VCaP (cell line): ENCODE data around the gene HEXD.

Experiments used
- H3K27ac ChIP-seq: fragments of 450-650 bp; 2 replicates; pipeline ENCODE4 v1.5.1; 2017
- TF ChIP-seq, protein P1 (sequence below): fragments of 450-650 bp; conservative IDR thresholded peaks from 2 replicates; pipeline ENCODE4 v1.5.1; 2017; ENCODE audit warnings: mild to moderate bottlenecking, moderate library complexity

The HEXD gene

DNA sequence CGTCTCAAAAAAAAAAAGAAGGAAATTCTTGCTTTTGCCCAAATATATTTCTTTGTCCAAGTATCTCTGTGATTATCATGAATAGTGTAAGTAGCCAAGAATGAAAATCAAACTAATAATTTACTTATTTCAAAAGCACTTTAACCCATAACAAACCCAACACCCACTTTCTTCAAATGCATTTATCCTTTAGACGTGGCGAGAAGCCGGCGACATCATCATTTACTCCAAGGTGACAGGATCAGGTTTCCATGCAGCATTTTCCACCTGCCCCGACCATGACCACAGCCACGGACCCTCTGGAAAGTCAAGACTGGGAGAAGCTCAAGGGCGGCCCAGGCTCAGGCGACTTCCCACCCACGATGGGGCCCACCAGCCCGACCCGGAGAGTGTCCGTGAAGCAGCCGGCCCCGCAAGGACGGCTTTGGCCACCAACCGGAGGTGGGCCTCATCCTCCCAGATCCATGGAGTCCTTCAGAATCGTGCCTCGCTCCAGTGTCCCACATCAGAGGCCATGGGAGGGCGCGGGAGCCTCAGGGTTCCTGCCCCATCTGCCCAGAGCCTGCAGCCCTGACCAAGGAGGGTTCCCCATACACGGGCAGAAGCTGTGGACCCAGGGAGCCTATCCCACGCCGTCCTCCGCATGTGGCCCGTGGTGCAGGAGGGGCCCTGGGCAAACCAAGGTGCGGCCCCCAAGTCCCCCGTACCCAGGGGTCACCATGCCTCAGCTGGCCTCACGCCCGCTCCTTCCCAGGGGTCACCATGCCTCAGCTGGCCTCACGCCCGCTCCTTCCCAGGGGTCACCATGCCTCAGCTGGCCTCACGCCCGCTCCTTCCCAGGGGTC lies 27.9 kb upstream of the HEXD start:
- no peak overlapping the region for H3K27ac ChIP-seq
- TF ChIP-seq, protein P1, sequence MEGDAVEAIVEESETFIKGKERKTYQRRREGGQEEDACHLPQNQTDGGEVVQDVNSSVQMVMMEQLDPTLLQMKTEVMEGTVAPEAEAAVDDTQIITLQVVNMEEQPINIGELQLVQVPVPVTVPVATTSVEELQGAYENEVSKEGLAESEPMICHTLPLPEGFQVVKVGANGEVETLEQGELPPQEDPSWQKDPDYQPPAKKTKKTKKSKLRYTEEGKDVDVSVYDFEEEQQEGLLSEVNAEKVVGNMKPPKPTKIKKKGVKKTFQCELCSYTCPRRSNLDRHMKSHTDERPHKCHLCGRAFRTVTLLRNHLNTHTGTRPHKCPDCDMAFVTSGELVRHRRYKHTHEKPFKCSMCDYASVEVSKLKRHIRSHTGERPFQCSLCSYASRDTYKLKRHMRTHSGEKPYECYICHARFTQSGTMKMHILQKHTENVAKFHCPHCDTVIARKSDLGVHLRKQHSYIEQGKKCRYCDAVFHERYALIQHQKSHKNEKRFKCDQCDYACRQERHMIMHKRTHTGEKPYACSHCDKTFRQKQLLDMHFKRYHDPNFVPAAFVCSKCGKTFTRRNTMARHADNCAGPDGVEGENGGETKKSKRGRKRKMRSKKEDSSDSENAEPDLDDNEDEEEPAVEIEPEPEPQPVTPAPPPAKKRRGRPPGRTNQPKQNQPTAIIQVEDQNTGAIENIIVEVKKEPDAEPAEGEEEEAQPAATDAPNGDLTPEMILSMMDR, result no peak

DNA sequence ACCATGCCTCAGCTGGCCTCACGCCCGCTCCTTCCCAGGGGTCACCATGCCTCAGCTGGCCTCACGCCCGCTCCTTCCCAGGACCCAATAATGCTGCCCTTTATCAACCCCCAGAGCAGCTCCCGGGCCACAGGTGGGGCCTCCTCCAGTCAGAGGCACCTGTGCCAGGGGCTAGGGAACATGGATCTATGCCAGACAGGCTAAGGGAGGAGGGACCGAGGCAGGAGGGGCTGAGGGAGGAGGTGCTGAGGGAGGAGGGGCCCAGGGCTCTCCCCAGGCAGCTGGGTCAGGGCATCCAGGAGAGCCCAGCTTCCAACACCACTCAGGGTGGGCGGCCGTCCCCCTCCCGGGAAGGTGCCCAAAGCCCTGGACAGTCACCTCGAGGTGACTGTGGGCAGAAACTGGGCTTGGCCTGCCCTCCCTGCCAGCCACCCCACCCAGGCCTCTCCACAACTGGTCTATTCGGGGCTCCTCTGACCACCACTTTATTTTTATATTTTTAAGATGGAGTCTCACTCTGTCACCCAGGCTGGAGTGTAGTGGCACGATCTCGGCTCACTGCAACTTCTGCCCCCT lies 27.2 kb upstream of the HEXD start:
- no peak overlapping the region for H3K27ac ChIP-seq
- TF ChIP-seq, protein P1, result no peak

DNA sequence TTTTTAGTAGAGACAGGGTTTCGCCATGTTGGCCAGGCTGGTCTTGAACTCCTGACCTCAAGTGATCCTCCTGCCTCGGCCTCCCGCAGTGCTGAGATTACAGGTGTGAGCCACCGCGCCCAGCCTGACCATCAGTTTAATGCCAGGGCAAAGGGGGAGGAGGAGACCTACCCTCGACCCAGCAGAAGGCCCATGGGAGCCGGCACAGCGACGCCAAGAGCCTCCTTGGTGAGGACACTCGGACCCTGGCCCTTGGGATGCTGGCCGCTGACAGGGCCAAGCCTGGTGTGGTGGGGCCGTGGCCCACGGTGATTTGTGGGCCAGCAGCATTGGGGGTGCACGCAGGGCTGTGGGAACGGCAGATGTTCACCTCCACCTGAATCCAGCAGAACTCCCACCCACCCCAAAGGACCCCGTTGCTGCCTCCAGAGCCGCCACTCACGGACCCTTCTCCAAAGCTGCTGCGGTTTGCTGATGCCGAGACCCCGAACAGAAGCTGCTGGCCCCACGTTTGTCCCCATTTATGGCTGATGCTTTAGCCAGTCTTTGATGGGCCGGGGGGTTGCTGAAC lies 26.6 kb upstream of the HEXD start:
- TF ChIP-seq, protein P1, result no peak
- no peak overlapping the region for H3K27ac ChIP-seq

DNA sequence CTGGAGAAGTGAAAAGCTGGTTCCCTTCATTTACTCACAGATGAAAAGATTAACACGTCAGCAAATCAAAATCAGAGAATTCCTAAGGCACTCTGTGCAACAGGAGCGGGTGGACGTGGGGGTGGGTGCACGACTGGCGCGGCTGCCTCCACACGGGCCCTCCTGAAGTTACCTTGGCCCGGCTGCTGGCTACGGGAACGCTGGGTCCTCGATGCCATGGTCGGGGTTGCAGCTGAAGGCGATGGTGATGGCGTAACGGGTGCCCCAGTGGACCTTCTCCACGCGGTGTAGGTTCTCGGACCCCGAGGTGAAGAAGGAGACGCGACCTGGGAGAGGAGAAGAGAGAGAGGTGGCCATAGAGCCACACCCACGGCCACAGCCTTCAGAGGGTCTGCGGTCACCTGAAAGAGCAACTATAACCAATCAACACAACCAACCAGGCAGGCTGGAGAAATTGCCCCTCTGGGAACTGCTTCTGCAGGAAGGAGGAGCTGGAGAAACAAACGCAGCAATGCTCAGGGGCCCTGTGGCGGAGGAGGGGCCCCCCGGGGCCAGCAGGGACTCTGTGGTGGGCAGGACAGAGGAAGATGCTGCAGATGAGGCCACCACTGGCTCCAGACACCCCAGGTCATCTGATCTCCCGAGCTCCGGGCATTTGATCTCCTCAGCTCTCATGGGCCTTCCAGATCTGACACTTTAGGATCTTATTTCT lies 25.8 kb upstream of the HEXD start:
- no peak overlapping the region for H3K27ac ChIP-seq
- TF ChIP-seq, protein P1, result no peak

DNA sequence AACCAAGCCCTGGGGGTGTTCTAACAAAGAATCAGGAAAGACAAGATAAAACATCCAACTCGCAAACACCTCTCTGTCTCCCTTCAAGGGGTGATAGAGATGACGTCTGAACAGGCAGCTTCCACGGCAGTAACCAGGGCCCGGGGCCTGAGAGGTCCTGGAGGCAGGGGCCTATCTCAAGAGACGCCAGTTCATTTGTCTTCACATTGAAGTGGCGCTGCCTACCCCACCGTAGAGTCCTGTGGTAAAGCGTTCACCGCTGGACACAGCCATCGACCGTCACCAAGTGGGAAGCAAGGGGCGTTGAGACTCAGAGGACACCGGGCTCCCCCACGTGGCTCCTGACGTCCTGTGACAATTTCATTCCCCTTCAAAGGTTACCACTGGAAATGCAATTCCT lies 25.2 kb upstream of the HEXD start:
- TF ChIP-seq, protein P1, result no peak
- H3K27ac ChIP-seq, result no peak overlapping the region

DNA sequence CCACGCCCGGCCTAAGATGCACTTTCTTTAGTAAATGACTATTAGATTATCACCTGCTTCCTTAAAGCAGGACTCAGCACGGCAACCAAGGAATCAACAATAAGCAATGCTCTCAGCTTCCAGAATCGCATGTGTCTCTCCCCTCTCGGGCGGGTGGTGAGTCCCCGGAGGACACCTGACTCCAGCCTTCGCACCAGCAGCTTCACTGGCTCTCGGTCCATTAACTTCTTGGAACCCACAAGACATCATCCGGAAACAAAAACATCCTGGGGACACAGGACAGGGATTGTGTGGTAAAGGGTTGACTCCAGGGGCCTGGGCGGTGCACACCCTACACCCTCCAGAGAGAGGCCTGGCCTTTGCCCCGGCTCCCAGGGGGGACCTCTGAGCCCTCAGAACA lies 23.9 kb upstream of the HEXD start:
- TF ChIP-seq, protein P1, result no peak
- H3K27ac ChIP-seq, result no peak overlapping the region
